ENCODE measurements around the gene NAT10. TPM values are rescaled to one million over a fixed set of nuclear protein-coding genes. Genes with fewer than 3 reads are reported as not detected.

Gene NAT10
- total RNA-seq, 1 experiment from 2014 or later = 103 TPM

GRCh38 chr11:34154059-34154875, 48.8 kb downstream of the NAT10 start:
- DNase-seq = no peak
- Histone ChIP-seq H4K8ac (replicated peaks; ENCODE audit: insufficient read length, low read depth, low read length) (no peak overlapping the region), H4K91ac (ENCODE audit: insufficient read length, low read depth, low read length) (no peak overlapping the region), H2BK20ac (ENCODE audit: low read depth, low read length, poor library complexity, severe bottlenecking) (no peak overlapping the region), H2BK5ac (ENCODE audit: insufficient read length, low read length) (no peak overlapping the region), H3T11ph (ENCODE audit: low read length) (no peak overlapping the region), H3K18ac (ENCODE audit: insufficient read length, low read depth, low read length) (no peak overlapping the region), H2BK120ac (ENCODE audit: low read depth, low read length, poor library complexity, severe bottlenecking) (no peak overlapping the region), H4K5ac (ENCODE audit: insufficient read length, low read depth, low read length) (no peak overlapping the region), H3K14ac (ENCODE audit: insufficient read depth, low read length) (no peak overlapping the region; the same call in 1 of the 2 replicates), H4K20me1 (ENCODE audit: control insufficient read depth, insufficient read depth, insufficient read length) (no peaks in the 10 kb centered on the region), H3K23ac (ENCODE audit: insufficient read length, low read depth, low read length) (no peak overlapping the region), H2AFZ (ENCODE audit: low read length) (no peak overlapping the region), H3K9me3 (ENCODE audit: control insufficient read depth, low read depth, low read length) (no peaks in the 10 kb centered on the region), H3K79me1 (ENCODE audit: insufficient read depth, low read depth, low read length, poor library complexity, severe bottlenecking) (no peaks in the 10 kb centered on the region), H3K27me3 (ENCODE audit: insufficient read depth, low read length) (no peaks in the 10 kb centered on the region), H2BK15ac (ENCODE audit: low read depth, low read length) (no peak overlapping the region), H3K4ac (ENCODE audit: low read depth, low read length) (no peak overlapping the region), H3K79me2 (ENCODE audit: insufficient read depth, low read length) (no peaks in the 10 kb centered on the region), H3K56ac (ENCODE audit: insufficient read length, low read depth, low read length) (no peak overlapping the region), H3K4me1 (ENCODE audit: insufficient read depth, low read length) (no peaks in the 10 kb centered on the region), H2BK12ac (ENCODE audit: insufficient read length, low read depth, low read length) (no peak overlapping the region), H3K27ac (ENCODE audit: insufficient read length, low read depth, low read length) (no peak overlapping the region), H3K4me2 (ENCODE audit: insufficient read depth, insufficient read length, low read length) (no peak overlapping the region), H2AK5ac (ENCODE audit: insufficient read length, low read length) (no peak overlapping the region), H3K9ac (ENCODE audit: extremely low read depth, insufficient read length, low read length) (no peak overlapping the region), H3K23me2 (ENCODE audit: insufficient read length, low read depth, low read length, poor library complexity, severe bottlenecking) (no peaks in the 10 kb centered on the region)
- Mint-ChIP-seq H3K27me3 (ENCODE audit: low read depth) (no peaks in the 10 kb centered on the region), H3K27ac (no peak overlapping the region), H3K9me3 (no peaks in the 10 kb centered on the region), H3K4me3 (no peak overlapping the region), H3K4me1 (no peaks in the 10 kb centered on the region), H3K36me3 (ENCODE audit: insufficient read depth in 1 of 3, low read depth in 3 of 3) (peaks cover 6 to 23% (median 7%) of the 10 kb centered on the region in 3 experiments; a peak in 6 of 7 replicates)
- TF ChIP-seq CTCF (conservative IDR thresholded peaks at IDR 0.05) = no peak
- no CpG with 5 or more reads among the region's 16 CpGs for WGBS (ENCODE audit: extremely low coverage, insufficient read length, low lambda C conversion rate)

Data from H9 (cell line).